Activated T-helper 2 cell treated with anti-CD3 and anti-CD28 coated beads, Interferon-gamma antibody, Interleukin-2, Interleukin-4, amounts not matched to agents 10 μg/mL and 5 μg/mL and 100 μg/mL, durations not matched to agents 14 hours and 24 hours and 36 hours (primary cell): Measurements from ENCODE around the gene USP26. TPM values are rescaled to one million over a fixed set of nuclear protein-coding genes. Genes with fewer than 3 reads are reported as not detected.
"Not testable (repeated sequence)": the region's sequence is repeated elsewhere in the genome, so short reads cannot be mapped to it uniquely, and the experiment has no call there.

Experiments used
- DNase-seq: peaks from one replicate; pipeline ENCODE4 v3.0.0; 2021; ENCODE audit warnings: low spot score
- H3K27ac Mint-ChIP-seq: one replicate; pipeline ENCODE4 v1.8.0; 2021; ENCODE audit warnings: mixed read lengths
- H3K27me3 Mint-ChIP-seq: one replicate; pipeline ENCODE4 v1.8.0; 2021; ENCODE audit warnings: low read depth, mixed read lengths
- H3K36me3 Mint-ChIP-seq: one replicate; pipeline ENCODE4 v1.8.0; 2021; ENCODE audit warnings: low read depth, mixed read lengths
- H3K4me1 Mint-ChIP-seq: one replicate; pipeline ENCODE4 v1.8.0; 2021; ENCODE audit warnings: low read depth, mixed read lengths
- H3K4me3 Mint-ChIP-seq: one replicate; pipeline ENCODE4 v1.8.0; 2021; ENCODE audit warnings: low read depth, mild to moderate bottlenecking, moderate library complexity, mixed read lengths
- H3K9me3 Mint-ChIP-seq: one replicate; pipeline ENCODE4 v1.8.0; 2021; ENCODE audit warnings: mixed read lengths
- intact Hi-C: fragments of 100-400 bp; cut with micrococcal nuclease; formaldehyde crosslinking; loops from one replicate; pipeline ENCODE4 v1.15.1; 2023
- total RNA-seq: library from RNA; stranded (reverse); gene quantifications from 2 replicates; pipeline ENCODE4 v1.2.3, GENCODE V29; 2022

The USP26 gene
- total RNA-seq, 1 donor from 2014 or later, result not detected

DNA sequence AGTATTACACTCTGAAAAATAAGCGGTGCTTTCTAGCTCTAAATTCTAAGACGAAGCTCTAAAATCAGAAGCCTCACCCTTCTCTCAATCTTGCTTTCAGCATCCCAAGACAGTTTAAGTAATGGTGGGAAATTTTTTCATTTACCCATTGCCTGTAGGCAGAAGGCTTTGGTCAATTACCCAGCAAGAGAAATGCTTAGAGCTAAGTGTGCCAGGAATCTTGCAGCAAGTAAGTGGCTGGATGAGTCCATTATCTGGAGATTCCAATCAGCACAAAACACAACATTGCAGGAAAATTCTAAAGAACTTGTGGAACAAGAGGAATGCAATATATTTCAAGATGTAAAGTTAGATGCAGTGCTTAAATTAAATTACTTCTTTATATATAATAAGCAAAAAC, 28.4 kb downstream of the USP26 start:
- no peaks in the 10 kb centered on the region for H3K36me3 Mint-ChIP-seq
- intact Hi-C loops, result no loop called here
- H3K9me3 Mint-ChIP-seq, result no peaks in the 10 kb centered on the region
- H3K4me3 Mint-ChIP-seq, result no peak overlapping the region
- no peaks in the 10 kb centered on the region for H3K27me3 Mint-ChIP-seq
- no peaks in the 10 kb centered on the region for H3K4me1 Mint-ChIP-seq
- no peak for DNase-seq
- H3K27ac Mint-ChIP-seq, result no peak overlapping the region

DNA sequence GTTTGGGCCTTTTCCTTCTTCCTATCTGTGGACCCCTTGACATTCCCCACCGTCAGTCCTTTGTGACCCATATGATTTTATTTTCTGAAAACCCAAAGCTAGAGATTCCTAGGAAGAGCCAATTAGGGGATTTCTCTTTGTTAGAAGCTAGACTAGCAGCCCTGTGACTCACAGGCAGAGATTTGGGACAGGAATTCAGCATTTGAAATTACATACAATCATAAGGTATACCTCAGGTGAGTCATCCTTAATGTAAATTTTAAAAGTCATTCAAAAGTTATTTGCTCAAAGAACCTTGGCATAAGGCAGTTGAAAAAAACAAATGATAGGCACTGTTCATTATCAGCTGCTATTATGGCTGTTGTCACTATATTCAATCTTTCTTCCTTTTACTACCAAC, 40.6 kb downstream of the USP26 start:
- Mint-ChIP-seq H3K27ac (no peak overlapping the region), H3K27me3 (no peaks in the 10 kb centered on the region), H3K36me3 (no peaks in the 10 kb centered on the region), H3K4me3 (no peak overlapping the region), H3K9me3 (no peaks in the 10 kb centered on the region), H3K4me1 (no peaks in the 10 kb centered on the region)
- DNase-seq, result no peak
- intact Hi-C loops, result no loop called here

DNA sequence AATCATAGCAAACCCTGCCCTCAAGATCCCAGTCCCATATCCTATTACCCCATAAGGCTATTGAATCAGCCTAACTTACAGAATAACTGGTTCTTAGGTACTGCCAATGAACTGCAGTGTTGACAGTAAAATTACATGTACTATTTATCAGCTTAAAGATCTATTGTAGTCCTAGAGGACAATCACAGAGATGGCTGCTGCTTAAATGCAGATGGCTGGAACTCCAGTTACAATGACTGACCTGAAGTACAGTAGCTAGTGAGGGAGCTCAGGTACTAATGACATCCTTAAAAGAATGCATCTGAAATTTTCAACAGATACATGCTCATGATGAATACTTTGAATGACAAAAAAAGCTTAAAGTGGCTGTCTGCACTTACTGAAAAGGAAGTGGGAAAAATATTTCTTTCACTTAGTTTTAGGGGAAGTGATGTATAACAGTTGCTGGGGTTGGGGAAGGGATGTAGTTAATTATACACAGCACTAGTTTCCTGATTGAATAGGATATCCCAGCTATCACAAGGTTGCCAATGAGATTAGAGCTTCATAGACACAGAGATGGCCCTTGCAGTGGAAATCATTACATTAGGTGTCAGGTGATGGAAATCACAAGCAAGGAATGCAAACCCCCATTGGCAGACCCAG, 42.0 kb downstream of the USP26 start:
- no peak for DNase-seq
- H3K9me3 Mint-ChIP-seq, result no peaks in the 10 kb centered on the region
- intact Hi-C loops, result no loop called here
- no peak overlapping the region for H3K27ac Mint-ChIP-seq
- no peak overlapping the region for H3K4me3 Mint-ChIP-seq
- no peaks in the 10 kb centered on the region for H3K4me1 Mint-ChIP-seq
- no peaks in the 10 kb centered on the region for H3K36me3 Mint-ChIP-seq
- no peaks in the 10 kb centered on the region for H3K27me3 Mint-ChIP-seq

DNA sequence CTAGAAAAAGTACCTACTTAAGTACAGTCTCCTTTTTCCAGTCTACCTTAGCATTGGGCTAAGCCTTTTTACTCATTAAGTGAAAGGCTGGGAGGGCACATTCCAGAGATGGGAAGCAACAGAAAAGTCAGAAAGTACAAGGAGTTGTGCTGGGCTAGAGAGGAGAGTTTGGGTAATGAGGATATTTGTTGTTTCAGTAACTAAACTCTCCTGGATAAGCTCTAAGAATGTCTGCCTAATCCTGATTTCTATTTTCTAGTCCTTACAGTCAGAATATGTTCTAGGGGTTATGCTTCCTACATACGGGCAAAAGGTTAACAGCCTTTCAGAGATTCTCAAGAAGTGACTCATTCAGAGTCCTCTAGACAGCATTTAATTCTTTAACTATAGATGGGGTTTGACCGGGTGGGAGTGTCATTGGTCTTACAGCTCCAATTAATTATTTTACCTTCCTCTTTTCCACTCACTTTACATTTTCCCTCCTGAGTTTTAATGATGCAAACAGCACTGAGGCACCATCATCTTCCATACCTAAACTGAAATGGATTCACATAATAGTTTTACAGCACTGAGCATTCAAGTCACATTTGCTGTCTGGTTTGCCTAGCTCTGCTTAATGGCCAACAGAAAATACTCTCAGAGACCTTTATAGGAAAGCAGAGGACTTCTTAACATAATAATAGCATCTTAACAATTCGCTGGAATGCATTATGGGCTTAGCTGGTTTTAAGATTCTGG, 42.9 kb downstream of the USP26 start:
- H3K9me3 Mint-ChIP-seq, result no peaks in the 10 kb centered on the region
- no peaks in the 10 kb centered on the region for H3K4me1 Mint-ChIP-seq
- H3K36me3 Mint-ChIP-seq, result no peaks in the 10 kb centered on the region
- no peak overlapping the region for H3K27ac Mint-ChIP-seq
- no peak overlapping the region for H3K4me3 Mint-ChIP-seq
- intact Hi-C loops, result no loop called here
- H3K27me3 Mint-ChIP-seq, result no peaks in the 10 kb centered on the region
- no peak for DNase-seq

DNA sequence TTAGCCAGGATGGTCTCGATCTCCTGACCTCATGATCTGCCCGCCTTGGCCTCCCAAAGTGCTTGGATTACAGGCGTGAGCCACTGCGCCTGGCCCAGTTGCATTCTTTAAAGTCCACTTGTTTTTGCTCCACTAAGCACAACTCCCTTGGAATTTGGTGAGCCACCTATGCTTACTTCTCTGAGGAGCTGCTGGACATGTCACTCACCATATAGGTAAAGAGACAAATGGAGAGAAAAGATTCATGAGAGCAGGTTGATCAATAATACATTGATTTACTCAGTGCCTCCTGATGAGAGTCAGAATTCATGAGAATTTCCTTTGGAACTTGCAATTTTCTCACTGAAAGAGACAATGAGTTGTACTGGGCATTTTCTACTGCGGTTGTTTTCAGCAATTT, 48.2 kb downstream of the USP26 start:
- H3K27me3 Mint-ChIP-seq, result no peaks in the 10 kb centered on the region
- no peaks in the 10 kb centered on the region for H3K4me1 Mint-ChIP-seq
- no peak overlapping the region for H3K27ac Mint-ChIP-seq
- no peak overlapping the region for H3K4me3 Mint-ChIP-seq
- intact Hi-C loops, result no loop called here
- no peak for DNase-seq
- H3K9me3 Mint-ChIP-seq, result no peaks in the 10 kb centered on the region
- H3K36me3 Mint-ChIP-seq, result no peaks in the 10 kb centered on the region

DNA sequence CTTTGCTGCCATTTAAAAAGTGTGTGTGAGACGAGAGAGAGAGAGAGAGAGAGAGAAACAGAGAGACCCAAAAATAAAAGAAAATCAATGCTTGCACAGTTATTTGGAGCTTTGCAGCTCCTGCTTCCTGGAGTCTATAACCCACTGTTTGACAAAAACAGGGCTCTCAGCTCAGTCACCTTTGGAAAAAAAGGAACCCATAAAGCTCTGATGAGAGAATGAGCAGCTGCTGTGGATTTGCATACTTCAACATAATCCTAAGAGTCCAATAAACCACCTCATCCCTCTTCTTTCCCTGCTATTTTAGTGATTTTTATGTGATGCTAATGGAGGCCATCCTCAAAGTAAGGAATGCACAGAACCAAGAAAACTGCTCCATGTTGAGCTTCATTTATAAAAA, 50.3 kb downstream of the USP26 start:
- no peaks in the 10 kb centered on the region for H3K36me3 Mint-ChIP-seq
- DNase-seq, result no peak
- intact Hi-C loops, result no loop called here
- no peaks in the 10 kb centered on the region for H3K9me3 Mint-ChIP-seq
- no peak overlapping the region for H3K4me3 Mint-ChIP-seq
- H3K27ac Mint-ChIP-seq, result no peak overlapping the region
- H3K27me3 Mint-ChIP-seq, result no peaks in the 10 kb centered on the region
- H3K4me1 Mint-ChIP-seq, result no peaks in the 10 kb centered on the region

DNA sequence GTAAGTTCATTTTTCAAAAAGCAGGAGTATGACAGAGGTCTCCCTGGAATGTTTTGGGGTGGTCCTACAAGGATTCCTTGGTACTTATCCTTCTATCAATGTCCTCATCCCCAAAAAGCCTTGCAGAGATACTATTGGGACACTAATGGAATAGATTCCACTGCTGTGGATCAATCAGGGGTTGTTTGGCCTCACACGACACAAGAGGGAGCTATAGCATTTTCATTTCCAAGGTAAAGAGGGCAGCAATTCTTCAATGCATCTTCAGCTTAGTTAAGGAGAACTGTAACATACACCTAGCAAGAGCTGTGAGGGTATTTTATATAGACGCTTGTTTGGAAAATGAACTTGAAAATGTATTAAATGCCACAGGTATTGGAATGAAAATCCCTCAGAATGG, 50.9 kb downstream of the USP26 start:
- Mint-ChIP-seq H3K27me3 (no peaks in the 10 kb centered on the region), H3K4me3 (no peak overlapping the region), H3K36me3 (no peaks in the 10 kb centered on the region), H3K9me3 (no peaks in the 10 kb centered on the region), H3K27ac (no peak overlapping the region), H3K4me1 (no peaks in the 10 kb centered on the region)
- intact Hi-C loops, result no loop called here
- no peak for DNase-seq

DNA sequence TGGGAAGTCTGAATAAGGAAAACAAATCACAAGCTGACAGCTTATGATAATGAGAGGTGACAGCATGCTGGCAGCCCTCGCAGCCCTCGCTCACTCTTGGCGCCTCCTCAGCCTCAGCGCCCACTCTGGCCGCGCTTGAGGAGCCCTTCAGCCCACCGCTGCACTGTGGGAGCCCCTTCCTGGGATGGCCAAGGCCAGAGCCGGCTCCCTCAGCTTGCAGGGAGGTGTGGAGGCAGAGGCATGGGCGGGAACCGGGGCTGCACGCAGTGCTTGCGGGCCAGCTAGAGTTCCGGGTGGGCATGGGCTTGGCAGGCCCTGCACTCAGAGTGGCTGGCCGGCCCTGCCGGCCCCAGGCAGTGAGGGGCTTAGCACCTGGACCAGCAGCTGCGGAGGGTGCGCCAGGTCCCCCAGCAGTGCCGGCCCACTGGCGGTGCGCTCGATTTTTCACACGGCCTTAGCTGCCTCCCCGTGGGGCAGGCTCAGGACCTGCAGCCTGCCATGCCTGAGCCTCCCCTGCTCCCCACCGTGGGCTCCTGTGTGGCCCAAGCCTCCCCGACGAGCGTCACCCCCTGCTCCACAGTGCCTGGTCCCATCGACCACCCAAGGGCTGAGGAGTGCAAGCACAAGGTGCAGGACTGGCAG, 52.6 kb downstream of the USP26 start:
- H3K36me3 Mint-ChIP-seq, H3K27me3 Mint-ChIP-seq, H3K4me3 Mint-ChIP-seq, H3K27ac Mint-ChIP-seq, H3K9me3 Mint-ChIP-seq, intact Hi-C loops, H3K4me1 Mint-ChIP-seq, DNase-seq: not testable (repeated sequence)

DNA sequence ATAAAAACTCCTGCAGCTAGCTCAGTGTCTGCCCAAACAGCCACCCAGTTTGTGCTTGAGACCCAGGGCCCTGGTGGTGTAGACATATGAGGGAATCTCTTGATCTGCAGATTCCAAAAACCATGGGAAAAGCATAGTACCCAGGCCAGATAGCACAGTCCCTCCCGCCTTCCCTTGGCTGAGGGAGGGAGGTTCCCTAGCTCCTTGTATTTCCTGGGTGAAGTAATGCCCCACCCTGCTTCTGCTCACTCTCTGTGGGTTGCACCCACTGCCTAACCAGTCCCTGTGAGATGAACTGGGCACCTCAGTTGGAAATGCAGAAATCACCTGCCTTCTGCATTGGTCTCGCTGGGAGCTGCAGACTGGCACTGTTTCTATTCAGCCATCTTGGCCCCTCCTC, 54.6 kb downstream of the USP26 start:
- Mint-ChIP-seq H3K36me3 (no peaks in the 10 kb centered on the region), H3K4me1 (no peaks in the 10 kb centered on the region), H3K27ac (no peak overlapping the region), H3K27me3 (no peaks in the 10 kb centered on the region), H3K9me3 (no peaks in the 10 kb centered on the region), H3K4me3 (no peak overlapping the region)
- intact Hi-C loops, result no loop called here
- no peak for DNase-seq

DNA sequence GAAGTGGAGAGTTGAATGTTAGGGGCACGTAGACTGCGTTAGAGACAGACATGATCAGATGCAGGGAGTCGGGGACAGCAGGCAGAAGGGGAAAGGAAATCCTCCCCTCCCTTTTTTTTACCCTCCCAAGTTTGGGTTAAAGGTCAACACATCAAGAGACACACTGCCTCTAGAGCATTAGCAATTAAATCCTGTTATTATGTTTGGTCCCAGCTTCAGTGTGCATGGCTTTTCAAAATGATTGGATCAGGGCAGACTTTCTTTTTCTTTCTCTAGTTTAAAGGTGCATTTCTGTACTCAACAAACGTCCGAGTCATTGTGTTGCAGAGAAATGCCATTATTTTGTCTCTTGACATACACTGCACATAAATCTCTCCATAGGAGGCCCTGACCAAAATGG, 63.9 kb downstream of the USP26 start:
- intact Hi-C loops, result no loop called here
- H3K9me3 Mint-ChIP-seq, result no peaks in the 10 kb centered on the region
- no peaks in the 10 kb centered on the region for H3K36me3 Mint-ChIP-seq
- no peaks in the 10 kb centered on the region for H3K27me3 Mint-ChIP-seq
- H3K4me1 Mint-ChIP-seq, result no peaks in the 10 kb centered on the region
- no peak overlapping the region for H3K4me3 Mint-ChIP-seq
- H3K27ac Mint-ChIP-seq, result no peak overlapping the region
- DNase-seq, result no peak

DNA sequence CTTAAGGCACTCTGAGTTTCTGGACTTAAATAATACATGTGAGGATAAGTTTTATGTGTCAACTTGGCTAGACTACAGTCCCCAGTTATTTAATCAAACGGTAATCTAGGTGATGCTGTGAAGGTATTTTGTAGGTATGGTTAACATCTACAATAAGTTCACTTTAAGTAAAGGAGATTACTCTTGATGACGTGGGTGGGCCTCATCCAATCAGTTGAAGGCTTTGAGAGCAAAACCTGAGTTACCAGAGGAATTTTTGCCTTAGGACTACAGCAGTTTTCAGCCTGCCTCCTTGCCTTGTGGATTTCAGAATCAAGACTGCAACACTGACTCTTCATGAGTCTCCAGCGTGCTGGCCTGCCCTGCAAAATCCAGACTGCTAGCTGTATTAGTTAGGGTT, 78.7 kb downstream of the USP26 start:
- no peaks in the 10 kb centered on the region for H3K36me3 Mint-ChIP-seq
- H3K27me3 Mint-ChIP-seq, result no peaks in the 10 kb centered on the region
- DNase-seq, result no peak
- H3K4me3 Mint-ChIP-seq, result no peak overlapping the region
- H3K9me3 Mint-ChIP-seq, result no peaks in the 10 kb centered on the region
- H3K27ac Mint-ChIP-seq, result no peak overlapping the region
- no peaks in the 10 kb centered on the region for H3K4me1 Mint-ChIP-seq
- intact Hi-C loops, result no loop called here

DNA sequence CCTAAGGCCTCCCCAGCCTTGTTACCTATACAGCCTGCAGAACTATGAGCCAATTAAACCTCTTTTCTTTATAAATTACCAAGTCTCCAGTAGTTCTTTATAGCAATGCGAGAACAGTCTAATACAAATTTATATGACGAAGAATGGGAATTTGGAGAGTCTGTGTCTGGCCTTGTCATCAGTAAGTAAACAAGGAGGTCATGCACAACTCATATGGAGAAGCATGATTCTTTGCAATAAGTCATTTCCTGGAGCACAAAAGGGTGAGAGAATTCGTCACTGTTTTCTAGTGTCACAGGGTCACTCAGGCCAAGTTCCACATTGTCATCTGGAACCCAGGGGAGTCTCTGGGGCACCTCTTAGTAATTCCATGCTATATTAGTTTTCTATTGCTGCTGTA, 89.5 kb downstream of the USP26 start:
- Mint-ChIP-seq H3K27me3 (no peaks in the 10 kb centered on the region), H3K9me3 (no peaks in the 10 kb centered on the region), H3K27ac (no peak overlapping the region), H3K4me3 (no peak overlapping the region), H3K36me3 (no peaks in the 10 kb centered on the region), H3K4me1 (no peaks in the 10 kb centered on the region)
- DNase-seq, result no peak
- intact Hi-C loops, result no loop called here

DNA sequence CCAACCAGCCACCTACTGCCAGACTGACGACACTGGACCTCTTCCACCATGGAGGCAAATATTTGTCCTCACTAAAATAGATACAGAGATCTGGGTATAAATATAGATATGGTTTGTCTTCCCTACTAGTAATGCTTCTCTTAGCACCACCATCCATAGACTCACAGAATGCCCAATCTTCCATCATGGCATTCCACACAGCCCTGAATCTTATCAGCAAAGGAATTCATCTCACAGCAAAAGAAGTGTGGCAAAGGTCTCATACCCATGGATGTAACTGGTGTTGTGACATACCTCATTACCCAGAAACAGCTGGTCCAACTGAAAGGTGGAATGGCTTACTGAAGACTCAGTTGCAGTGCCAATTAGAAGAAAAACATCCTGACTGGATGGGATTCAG, 91.3 kb downstream of the USP26 start:
- Mint-ChIP-seq H3K27ac (no peak overlapping the region), H3K4me3 (no peak overlapping the region), H3K27me3 (no peaks in the 10 kb centered on the region), H3K4me1 (no peaks in the 10 kb centered on the region), H3K9me3 (no peaks in the 10 kb centered on the region), H3K36me3 (no peaks in the 10 kb centered on the region)
- no peak for DNase-seq
- intact Hi-C loops, result no loop called here
